Tibial nerve (tissue), 3 donors: ENCODE data around the gene MRO.

Experiments
- CTCF ChIP-seq, 5 experiments: fragments of 200-600 bp in 3 of 5; fragments of 450-650 bp in 2 of 5; sonication (generic) in 3 of 5; IDR thresholded peaks; one replicate each; pipeline ENCODE4 v1.5.1; 2016 to 2019; ENCODE audit warnings: antibody characterized with exemption in 5 of 5, mild to moderate bottlenecking in 3 of 5, moderate library complexity in 2 of 5
- POLR2A ChIP-seq, 2 donors: fragments of 450-650 bp; IDR thresholded peaks; one replicate each; pipeline ENCODE4 v1.6.1; 2017; ENCODE audit warnings: antibody characterized with exemption in 2 of 2, mild to moderate bottlenecking in 2 of 2, moderate library complexity in 2 of 2

DNA sequence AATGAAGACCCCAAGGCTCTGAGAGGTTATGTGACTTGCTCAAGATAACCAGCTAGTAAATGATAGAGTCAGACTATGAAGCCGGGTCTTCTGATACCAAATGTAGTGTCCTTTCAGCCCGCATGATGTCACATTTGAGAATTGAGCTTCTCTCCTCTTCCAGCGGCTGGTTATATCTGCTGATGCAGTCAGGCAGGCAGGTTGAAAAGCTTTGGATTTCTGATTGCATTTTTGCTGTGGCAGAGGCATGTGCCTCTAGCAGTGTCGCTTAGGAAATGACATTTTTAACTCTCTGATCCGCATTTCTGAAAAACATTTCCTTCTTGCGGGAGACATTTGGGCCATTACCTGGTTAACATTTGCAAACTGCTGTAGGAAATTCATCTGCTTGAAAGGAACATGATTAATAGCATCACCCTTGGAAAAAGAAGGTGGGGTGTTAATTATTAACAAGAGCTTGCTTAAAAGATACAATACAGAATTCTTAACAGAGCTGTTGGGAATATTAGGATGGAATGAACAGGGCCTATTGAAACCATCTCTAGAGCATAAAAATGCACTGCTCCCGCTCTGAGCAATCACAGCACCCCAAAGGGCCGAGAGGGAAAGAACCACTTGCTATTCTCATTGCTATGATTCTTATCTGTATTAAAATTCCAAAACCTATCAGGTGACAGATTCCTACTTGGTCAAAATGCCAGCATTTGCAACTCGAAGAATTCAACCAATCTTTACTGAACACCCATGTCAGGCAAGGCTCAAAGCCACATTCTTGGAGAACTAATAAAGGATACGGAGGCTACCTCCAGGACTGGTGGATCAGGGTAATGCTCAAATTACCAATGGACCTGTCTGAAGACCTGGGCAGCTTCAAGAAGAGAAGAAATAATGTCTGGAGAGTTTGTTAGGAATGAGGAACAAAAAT, 25.9 kb downstream of the MRO start:
- TF ChIP-seq POLR2A (IDR thresholded peaks at IDR 0.05) (no peak), CTCF (IDR thresholded peaks at IDR 0.05) (no peak)
